Stomach (tissue), 4 donors: ENCODE results near the gene TSPAN17.

Source experiments
- CTCF ChIP-seq, 7 experiments: fragments of 450-650 bp in 4 of 7; fragments of 200-600 bp in 3 of 7; sonication (generic) in 3 of 7; IDR thresholded peaks; one replicate each; pipeline ENCODE4 v1.5.1; 2016 to 2019; ENCODE audit warnings: antibody characterized with exemption in 7 of 7, control low read depth in 2 of 7, mild to moderate bottlenecking in 1 of 7
- POLR2A ChIP-seq, 4 donors: fragments of 450-650 bp; IDR thresholded peaks; one replicate each; pipeline ENCODE4 v1.6.1; 2016; ENCODE audit warnings: antibody characterized with exemption in 4 of 4, control low read depth in 2 of 4, mild to moderate bottlenecking in 1 of 4, moderate library complexity in 1 of 4

GRCh38 chr5:176694631-176695030, 47.3 kb downstream of the TSPAN17 start:
- TF ChIP-seq POLR2A (IDR thresholded peaks at IDR 0.05), result no peak
- no peak for TF ChIP-seq CTCF (IDR thresholded peaks at IDR 0.05)
